Adipocyte (in vitro differentiated cells): ENCODE measurements around the gene ELMO1.

Experiments used
- DNase-seq: peaks from one replicate; pipeline ENCODE4 v3.0.0-alpha.2; 2015; ENCODE audit warnings: low read depth
- H3K27me3 ChIP-seq: replicated peaks from 2 replicates; pipeline ENCODE4 v1.7.0; 2013; ENCODE audit warnings: mild to moderate bottlenecking, low read length, moderate library complexity; ENCODE audit not compliant: control insufficient read depth, insufficient read depth
- H3K36me3 ChIP-seq: 2 replicates; pipeline ENCODE4 v1.7.0; 2013; ENCODE audit warnings: low read length, mild to moderate bottlenecking, moderate library complexity; ENCODE audit not compliant: control insufficient read depth, insufficient read depth, severe bottlenecking
- H3K4me1 ChIP-seq: 2 replicates; pipeline ENCODE4 v1.7.0; 2013; ENCODE audit warnings: mild to moderate bottlenecking, low read length, moderate library complexity; ENCODE audit not compliant: control insufficient read depth, insufficient read depth
- H3K4me3 ChIP-seq: 2 replicates; pipeline ENCODE4 v1.7.0; 2013; ENCODE audit warnings: mild to moderate bottlenecking, low read length, moderate library complexity
- H3K9ac ChIP-seq: 2 replicates; pipeline ENCODE4 v1.7.0; 2013; ENCODE audit warnings: mild to moderate bottlenecking, low read length, moderate library complexity
- H3K9me3 ChIP-seq: 2 replicates; pipeline ENCODE4 v1.7.0; 2013; ENCODE audit warnings: mild to moderate bottlenecking, low read length, moderate library complexity; ENCODE audit not compliant: control insufficient read depth

The ELMO1 gene

DNA sequence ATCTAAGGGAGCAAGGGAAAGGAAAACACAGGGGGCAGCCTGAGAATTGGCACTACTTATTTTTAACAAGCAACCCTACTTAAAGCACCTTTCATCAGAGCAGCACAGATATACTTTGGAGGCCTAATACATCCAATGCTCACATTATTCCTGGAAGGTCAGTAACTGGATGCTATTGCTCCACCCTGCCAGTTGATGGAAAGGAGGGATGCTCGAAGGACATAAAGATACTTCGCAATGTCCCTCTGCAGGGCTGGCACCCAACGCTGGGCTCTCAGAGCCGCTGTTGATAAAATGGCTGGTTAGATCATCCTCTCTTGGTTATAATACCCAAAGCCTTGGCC lies 416.4 kb downstream of the ELMO1 start:
- H3K9ac ChIP-seq = peak overlapping the region; percentile 8
- DNase-seq = no peak
- H3K4me3 ChIP-seq = no peak overlapping the region
- peaks cover 22% of the 10 kb centered on the region for H3K4me1 ChIP-seq
- H3K27me3 ChIP-seq = no peaks in the 10 kb centered on the region
- no peaks in the 10 kb centered on the region for H3K36me3 ChIP-seq
- H3K9me3 ChIP-seq = no peaks in the 10 kb centered on the region

DNA sequence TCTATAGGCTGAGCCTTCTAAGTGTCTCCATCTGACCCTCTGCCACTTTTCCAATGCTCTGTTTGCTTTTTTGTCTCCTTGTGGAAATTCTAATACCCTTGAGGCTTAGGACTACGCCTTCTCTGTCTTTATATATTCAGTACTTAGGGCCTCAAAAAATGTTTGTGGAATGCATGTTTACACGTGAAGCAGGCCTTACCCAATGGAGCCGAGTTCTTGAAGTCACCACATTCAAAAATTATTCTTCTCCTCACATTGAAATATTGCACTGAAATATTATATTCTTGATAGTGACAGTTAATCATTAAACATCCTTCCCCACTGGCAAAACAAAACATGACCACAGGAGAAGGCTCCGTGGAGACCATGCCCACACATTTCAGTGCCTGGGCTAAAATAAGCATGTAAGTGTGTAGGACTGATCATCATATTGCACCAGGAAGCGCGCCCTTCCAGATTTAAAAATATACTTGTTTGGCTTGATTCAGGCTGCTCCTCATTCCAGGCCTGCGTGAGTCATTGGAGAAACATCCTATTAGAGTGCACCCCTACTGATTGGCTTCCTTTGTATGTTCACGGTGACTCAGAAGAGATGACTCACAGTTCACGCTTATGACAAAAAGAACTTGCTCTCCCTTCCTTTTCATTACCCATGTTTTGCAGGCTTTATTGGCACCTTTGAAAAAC lies 416.9 kb downstream of the ELMO1 start:
- no peaks in the 10 kb centered on the region for H3K36me3 ChIP-seq
- no peak overlapping the region for H3K4me3 ChIP-seq
- DNase-seq = peak; percentile 99
- H3K9ac ChIP-seq = peak overlapping the region; percentile 31
- H3K4me1 ChIP-seq = peaks cover 22% of the 10 kb centered on the region
- no peaks in the 10 kb centered on the region for H3K9me3 ChIP-seq
- H3K27me3 ChIP-seq = no peaks in the 10 kb centered on the region

DNA sequence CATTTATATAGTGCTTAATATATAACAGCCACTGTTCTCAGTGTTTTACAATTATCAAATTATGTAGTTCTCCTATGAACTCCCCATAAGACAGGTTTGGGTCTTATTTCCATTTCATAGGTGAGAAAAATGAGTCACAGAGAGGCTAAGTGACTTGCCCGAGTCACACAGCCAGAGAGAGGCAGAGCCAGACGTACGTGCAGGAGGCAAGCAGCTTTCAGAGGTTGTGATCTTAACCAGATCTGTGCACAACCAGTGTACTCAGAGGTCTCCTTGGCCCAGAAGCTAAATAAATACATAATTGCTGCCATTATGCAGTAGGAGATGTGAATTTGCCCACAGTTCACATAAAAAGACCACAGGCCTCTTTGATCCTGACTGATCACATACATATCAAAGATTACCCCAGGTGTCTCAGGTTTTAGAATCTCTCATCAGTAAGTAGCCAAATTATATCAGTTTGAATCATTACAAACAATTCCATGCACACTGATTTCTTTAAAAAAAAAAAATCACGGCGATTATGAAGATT lies 419.7 kb downstream of the ELMO1 start:
- Histone ChIP-seq H3K36me3 (no peaks in the 10 kb centered on the region), H3K4me1 (peaks cover 22% of the 10 kb centered on the region), H3K9ac (no peak overlapping the region), H3K4me3 (no peak overlapping the region), H3K9me3 (no peaks in the 10 kb centered on the region), H3K27me3 (no peaks in the 10 kb centered on the region)
- DNase-seq = no peak

DNA sequence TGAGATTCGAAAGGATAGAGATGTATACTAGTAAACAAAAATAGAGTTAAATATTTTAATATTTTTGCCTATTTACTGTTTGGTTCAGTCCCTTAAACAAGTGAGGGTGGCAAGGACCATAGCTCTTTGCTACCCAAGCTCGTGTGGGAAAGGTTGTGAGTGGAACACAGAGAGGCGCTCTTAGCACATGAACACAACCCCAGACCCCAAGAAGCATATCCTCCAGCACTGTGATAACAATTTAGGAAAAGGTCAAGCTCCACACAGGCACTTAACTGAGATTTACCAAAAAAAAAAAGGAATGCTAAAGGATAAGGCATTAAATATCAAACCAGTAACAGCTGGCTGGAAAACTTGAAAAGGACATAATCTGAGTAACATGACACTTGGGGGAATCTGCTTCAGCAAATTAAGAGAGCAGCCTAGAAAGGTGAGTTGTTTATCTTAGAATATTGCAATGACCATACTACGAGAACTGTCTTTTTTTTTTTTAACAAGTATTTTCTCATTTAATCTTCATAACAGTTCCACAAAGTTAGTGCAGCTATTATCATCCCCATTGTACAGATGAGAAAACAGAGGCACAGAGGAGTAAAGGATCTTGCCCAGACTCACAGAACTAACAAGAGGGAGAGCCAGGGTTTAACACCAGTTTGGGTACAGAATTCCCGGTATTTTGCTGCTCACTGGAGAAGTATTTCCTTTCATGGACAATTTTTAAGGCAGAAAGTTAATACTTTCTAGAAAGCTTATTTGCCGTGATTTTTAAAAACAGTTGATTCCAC lies 420.9 kb downstream of the ELMO1 start:
- Histone ChIP-seq H3K27me3 (no peaks in the 10 kb centered on the region), H3K9me3 (no peaks in the 10 kb centered on the region), H3K4me3 (no peak overlapping the region), H3K9ac (no peak overlapping the region), H3K4me1 (peaks cover 22% of the 10 kb centered on the region), H3K36me3 (no peaks in the 10 kb centered on the region)
- no peak for DNase-seq

DNA sequence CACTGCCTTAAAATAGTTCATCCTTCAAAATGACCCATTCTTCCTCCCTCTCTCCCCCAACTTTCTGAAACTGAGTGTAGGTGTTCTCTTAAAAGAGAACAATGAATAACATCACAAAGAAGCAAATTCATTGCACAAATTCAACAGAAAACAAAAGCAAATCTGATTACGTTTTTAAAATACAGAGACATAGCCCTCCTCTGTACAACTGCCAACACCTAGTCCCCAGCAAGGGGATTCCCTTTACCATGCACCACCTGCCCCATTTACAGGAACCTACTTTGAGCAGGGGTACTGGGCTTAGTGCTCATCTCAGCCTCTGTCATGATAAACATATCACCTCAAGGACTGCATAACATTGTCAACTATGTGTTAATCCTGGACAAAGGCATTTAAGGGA lies 421.6 kb downstream of the ELMO1 start:
- Histone ChIP-seq H3K9ac (no peak overlapping the region), H3K36me3 (no peaks in the 10 kb centered on the region), H3K9me3 (no peaks in the 10 kb centered on the region), H3K27me3 (no peaks in the 10 kb centered on the region), H3K4me1 (peaks cover 16% of the 10 kb centered on the region), H3K4me3 (no peak overlapping the region)
- DNase-seq = no peak

DNA sequence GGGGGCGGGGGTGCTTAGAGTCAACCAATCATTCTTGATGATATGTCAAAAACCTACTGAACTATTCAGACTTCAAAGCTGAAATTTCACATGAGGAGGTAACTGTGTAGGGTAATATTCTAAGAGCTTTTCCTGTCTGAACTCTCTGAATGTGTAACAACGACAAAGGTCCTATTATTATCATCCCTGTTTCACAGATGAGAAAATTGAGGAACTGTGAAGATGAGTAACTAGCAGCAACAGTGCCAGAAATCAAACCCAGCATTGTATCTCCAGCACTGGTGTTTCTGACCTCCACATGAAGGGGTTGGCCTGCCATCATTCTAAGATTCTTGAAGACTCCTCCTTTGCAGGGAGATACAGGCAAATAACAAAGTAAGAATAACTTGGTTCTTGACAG lies 429.7 kb downstream of the ELMO1 start:
- no peak for DNase-seq
- Histone ChIP-seq H3K9ac (no peak overlapping the region), H3K27me3 (no peaks in the 10 kb centered on the region)

DNA sequence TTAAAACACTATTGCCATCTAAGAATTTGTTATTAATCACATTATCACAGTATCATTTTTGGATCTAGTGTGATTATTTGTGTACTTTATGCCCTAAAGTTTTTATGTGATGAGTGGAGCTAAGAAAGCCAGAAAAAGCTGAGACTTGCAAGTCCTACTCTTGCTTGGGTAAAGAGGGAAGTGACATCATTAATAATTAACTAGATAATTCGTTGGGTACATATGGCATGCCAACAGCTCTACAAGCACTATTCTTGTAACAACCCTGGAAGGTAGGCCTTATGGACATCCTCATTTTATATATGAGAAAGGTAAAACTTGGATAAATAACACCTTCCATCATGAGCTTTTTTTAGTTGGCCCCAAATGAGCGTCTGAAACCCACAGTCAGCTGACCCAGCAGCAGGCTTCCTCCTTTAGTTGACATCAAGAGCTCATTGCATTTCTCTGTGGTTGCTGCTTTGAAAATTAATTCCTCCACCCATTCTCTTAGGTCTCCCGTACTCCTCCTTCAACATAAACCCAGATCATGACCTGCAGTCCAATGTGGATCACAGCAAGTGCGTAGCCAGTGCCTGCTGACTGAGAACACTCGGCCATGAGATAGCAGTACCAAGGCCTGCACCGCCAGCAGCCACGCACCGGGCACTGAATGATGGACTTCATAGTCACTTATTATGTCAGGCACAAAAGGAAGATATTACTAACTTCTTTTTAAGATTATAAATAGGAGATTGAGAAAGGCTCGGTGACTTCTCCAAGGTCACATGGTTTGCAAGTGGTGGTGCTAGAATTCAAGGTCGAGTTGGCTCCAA lies 432.4 kb downstream of the ELMO1 start:
- H3K4me3 ChIP-seq = no peak overlapping the region
- no peaks in the 10 kb centered on the region for H3K36me3 ChIP-seq
- no peaks in the 10 kb centered on the region for H3K4me1 ChIP-seq
- no peak for DNase-seq
- H3K9ac ChIP-seq = no peak overlapping the region
- H3K27me3 ChIP-seq = no peaks in the 10 kb centered on the region
- peaks cover 5% of the 10 kb centered on the region for H3K9me3 ChIP-seq

More for the DNA sequence above, 429.7 kb downstream of the ELMO1 start:
- H3K36me3 ChIP-seq = no peaks in the 10 kb centered on the region
- H3K9me3 ChIP-seq = peaks cover 5% of the 10 kb centered on the region
- no peaks in the 10 kb centered on the region for H3K4me1 ChIP-seq
- no peak overlapping the region for H3K4me3 ChIP-seq

DNA sequence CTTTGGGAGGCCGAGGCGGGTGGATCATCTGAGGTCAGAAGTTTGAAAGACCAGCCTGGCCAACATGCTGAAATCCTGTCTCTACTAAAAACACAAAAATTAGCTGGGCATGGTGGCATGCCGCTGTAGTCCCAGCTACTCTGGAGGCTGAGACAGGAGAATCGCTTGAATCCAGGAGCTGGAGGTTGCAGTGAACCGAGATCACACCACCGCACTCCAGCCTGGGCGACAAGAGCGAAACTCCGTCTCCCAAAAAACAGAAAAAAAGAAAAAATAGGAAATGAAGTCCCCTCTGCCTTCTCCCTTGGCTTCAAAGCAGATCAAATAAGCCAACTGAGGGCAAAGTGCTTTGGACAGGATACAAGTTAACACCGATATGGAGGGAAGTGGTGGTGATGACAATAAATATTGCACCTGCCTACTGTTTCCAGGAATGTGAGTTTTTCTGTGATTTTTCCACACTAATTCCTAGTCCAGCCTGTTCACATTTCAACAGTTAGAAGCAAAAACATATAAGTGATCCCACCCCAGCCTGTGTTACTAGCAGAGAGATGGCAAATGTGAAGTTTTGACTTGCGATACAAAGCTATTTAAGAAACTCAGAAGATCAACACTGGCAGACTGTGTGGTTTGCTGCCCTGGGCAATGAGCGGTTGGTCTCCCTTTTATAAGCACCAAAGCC lies 433.2 kb downstream of the ELMO1 start:
- H3K4me3 ChIP-seq = no peak overlapping the region
- no peak overlapping the region for H3K9ac ChIP-seq
- DNase-seq = no peak
- no peaks in the 10 kb centered on the region for H3K27me3 ChIP-seq
- no peaks in the 10 kb centered on the region for H3K4me1 ChIP-seq
- peaks cover 5% of the 10 kb centered on the region for H3K9me3 ChIP-seq
- H3K36me3 ChIP-seq = no peaks in the 10 kb centered on the region

DNA sequence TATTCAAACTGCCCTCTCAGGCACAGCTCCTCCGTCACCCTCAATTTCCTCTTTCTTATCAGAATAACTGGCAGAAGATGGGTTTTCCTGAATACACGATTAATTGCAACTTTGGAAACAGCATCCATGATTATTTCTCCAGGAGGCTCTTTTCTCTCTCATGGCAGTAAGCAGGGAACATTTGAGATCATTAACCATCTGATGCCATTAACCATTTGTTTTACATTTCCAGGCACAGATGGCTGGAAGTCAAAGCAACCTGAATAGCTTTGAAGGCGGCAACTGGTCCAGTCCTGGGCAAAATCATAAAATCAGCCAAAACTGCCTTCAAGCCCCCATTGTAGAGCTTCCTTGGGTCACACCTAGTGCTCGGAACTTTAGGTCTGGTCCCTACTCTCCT lies 434.9 kb downstream of the ELMO1 start:
- no peak for DNase-seq
- Histone ChIP-seq H3K4me3 (no peak overlapping the region), H3K36me3 (no peaks in the 10 kb centered on the region), H3K27me3 (no peaks in the 10 kb centered on the region), H3K9ac (no peak overlapping the region), H3K9me3 (peaks cover 5% of the 10 kb centered on the region), H3K4me1 (no peaks in the 10 kb centered on the region)

DNA sequence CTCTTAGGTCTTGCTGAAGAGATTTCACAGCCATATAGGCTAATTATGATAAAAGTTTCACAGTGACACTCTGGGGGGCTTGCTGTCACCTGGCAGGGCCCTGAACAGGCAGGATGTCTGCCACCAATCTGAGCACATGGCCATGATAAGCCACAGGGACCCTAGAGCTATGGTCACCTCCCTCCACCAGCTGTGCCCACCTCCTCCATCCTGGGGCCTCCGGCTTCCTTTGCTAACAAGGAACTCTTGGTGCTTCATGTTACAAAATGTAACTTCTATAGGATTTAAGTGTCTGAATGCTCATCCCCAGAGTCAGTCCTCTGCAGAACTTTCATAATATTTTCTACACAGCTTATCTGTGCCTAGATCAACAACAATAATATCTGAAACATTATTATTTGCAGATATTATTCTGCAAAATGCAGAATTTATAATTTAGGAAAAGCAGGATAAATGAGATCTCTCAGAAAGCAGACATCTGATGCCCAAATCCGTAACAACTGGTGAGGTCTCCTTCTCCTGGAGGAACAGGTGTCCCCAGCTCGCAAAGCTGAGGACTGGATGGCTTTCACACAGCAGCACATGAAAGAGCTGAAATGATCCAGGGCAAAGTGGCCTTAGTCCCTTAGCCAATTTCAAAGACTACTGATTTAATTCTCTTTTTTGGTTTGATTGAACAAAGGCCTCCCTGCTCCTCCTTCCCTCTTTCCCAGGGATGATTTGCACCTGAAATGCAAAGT lies 437.3 kb downstream of the ELMO1 start:
- Histone ChIP-seq H3K4me3 (no peak overlapping the region), H3K9ac (no peak overlapping the region), H3K36me3 (no peaks in the 10 kb centered on the region), H3K27me3 (no peaks in the 10 kb centered on the region), H3K9me3 (no peaks in the 10 kb centered on the region), H3K4me1 (no peaks in the 10 kb centered on the region)
- no peak for DNase-seq
